OCI-LY7 (cell line): Measurements from ENCODE around the gene MN1. TPM values are rescaled to one million over a fixed set of nuclear protein-coding genes. Genes with fewer than 3 reads are reported as not detected.

ENCODE experiments used
- BruUV-seq: library from RNA; stranded (reverse); fragments of 400-500 nt; replicated peaks from 2 replicates; lab custom pipeline; 2021; lab: Mats Ljungman, UMichigan
- CTCF ChIA-PET: fragments of 300-600 bp; sonication (Branson Sonifier 250); formaldehyde crosslinking; loops from one replicate; lab custom pipeline; 2022; ENCODE audit warnings: antibody characterized with exemption; ENCODE audit not compliant: unreplicated experiment; lab: Charles Lee
- POLR2A ChIA-PET: fragments of 300-600 bp; sonication (Branson Sonifier 250); formaldehyde crosslinking; loops from one replicate; lab custom pipeline; 2022; ENCODE audit warnings: antibody characterized with exemption; lab: Charles Lee
- DNase-seq: peaks from one replicate; pipeline ENCODE4 v3.0.0-alpha.2; 2015; ENCODE audit warnings: low spot score
- H2AFZ ChIP-seq: fragments of 200-600 bp; sonication (generic), shearing (Covaris generic); 2 replicates; pipeline ENCODE4 v1.6.1; 2014; ENCODE audit warnings: mild to moderate bottlenecking, antibody characterized with exemption, low read length, moderate library complexity
- H3K27ac ChIP-seq: fragments of 200-600 bp; sonication (generic); 2 replicates; pipeline ENCODE4 v1.5.1; 2014; ENCODE audit warnings: mixed run types, low read depth, mild to moderate bottlenecking, moderate library complexity, low read length, inconsistent platforms; ENCODE audit not compliant: poor library complexity, severe bottlenecking
- H3K36me3 ChIP-seq: fragments of 200-600 bp; sonication (generic); 2 replicates; pipeline ENCODE4 v1.6.1; 2014; ENCODE audit warnings: mild to moderate bottlenecking, antibody characterized with exemption, low read length, moderate library complexity, mixed read lengths; ENCODE audit not compliant: insufficient read depth
- H3K4me1 ChIP-seq: fragments of 200-600 bp; sonication (generic); 2 replicates; pipeline ENCODE4 v1.5.1; 2014; ENCODE audit warnings: mild to moderate bottlenecking, low read length; ENCODE audit not compliant: insufficient read depth, poor library complexity, severe bottlenecking
- H3K4me2 ChIP-seq: fragments of 200-600 bp; sonication (generic); 2 replicates; pipeline ENCODE4 v1.6.1; 2014; ENCODE audit warnings: mild to moderate bottlenecking, low read length
- H3K4me3 ChIP-seq: fragments of 200-600 bp; sonication (generic); 2 replicates; pipeline ENCODE4 v1.5.1; 2014; ENCODE audit warnings: mild to moderate bottlenecking, low read depth, low read length; ENCODE audit not compliant: poor library complexity, severe bottlenecking
- H3K79me2 ChIP-seq: fragments of 200-600 bp; sonication (generic); 2 replicates; pipeline ENCODE4 v1.6.1; 2016; ENCODE audit warnings: low read depth, mild to moderate bottlenecking, low read length, moderate library complexity, mixed read lengths; ENCODE audit not compliant: insufficient read depth
- H3K9me2 ChIP-seq: fragments of 200-600 bp; sonication (generic); 2 replicates; pipeline ENCODE4 v1.6.1; 2016; ENCODE audit warnings: mild to moderate bottlenecking, low read length, mixed read lengths; ENCODE audit not compliant: insufficient read depth
- H3K9me3 ChIP-seq: fragments of 200-600 bp; sonication (generic); 2 replicates; pipeline ENCODE4 v1.6.1; 2014; ENCODE audit warnings: mild to moderate bottlenecking, mixed run types, low read length, mixed read lengths
- H4K20me1 ChIP-seq: fragments of 200-600 bp; sonication (generic); 2 replicates; pipeline ENCODE4 v1.6.1; 2014; ENCODE audit warnings: mild to moderate bottlenecking, antibody characterized with exemption, low read length, moderate library complexity, mixed read lengths; ENCODE audit not compliant: insufficient read depth
- CTCF ChIP-seq: fragments of 200-600 bp; sonication (generic); conservative IDR thresholded peaks from 2 replicates; pipeline ENCODE4 v1.5.1; 2014; ENCODE audit warnings: mild to moderate bottlenecking, antibody characterized with exemption, low read length, moderate library complexity, mixed read lengths
- EZH2phosphoT487 ChIP-seq: fragments of 200-600 bp; sonication (generic); IDR thresholded peaks from 2 replicates; pipeline ENCODE4 v1.6.1; 2018; ENCODE audit warnings: low read depth, borderline replicate concordance, mild to moderate bottlenecking, mixed run types, antibody characterized with exemption, low read length, moderate library complexity, mixed read lengths
- intact Hi-C: fragments of 100-400 bp; cut with micrococcal nuclease; formaldehyde crosslinking; loops from one replicate; pipeline ENCODE4 v1.10.0; 2022; ENCODE audit not compliant: unreplicated experiment
- total RNA-seq, 2 experiments: library from RNA; depleted of rRNA in 1 of 2; stranded (reverse); fragments of >200 nt in 1 of 2; shearing (Covaris generic) in 1 of 2; gene quantifications; 2 replicates each; pipeline ENCODE4 v1.2.3, GENCODE V29; 2014 to 2022

The MN1 gene
- total RNA-seq, 2 experiments from 2014 or later = 0.47 TPM; not detected in 1

DNA sequence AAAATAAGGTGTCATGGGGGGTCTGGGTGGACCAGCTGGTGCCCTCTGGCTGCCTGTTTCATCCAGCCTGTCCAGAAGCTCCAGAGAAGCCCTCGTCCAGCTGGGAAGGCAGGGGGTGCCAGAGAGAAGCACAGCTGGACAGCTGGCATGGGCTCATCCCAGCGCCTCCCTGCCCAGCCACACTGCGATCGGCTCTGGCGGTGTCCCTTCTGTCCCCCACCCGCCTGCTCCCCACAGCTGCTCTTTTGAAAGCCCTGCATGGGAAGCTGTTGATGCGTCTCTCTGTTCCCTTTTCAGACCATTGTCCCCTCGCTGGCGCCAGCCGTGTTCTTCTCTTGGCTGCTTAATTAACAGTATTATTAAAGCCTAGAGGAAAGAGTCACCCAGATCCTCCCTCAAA is 86.5 kb downstream of the MN1 start:
- POLR2A ChIA-PET = no interaction called here
- no peak for TF ChIP-seq CTCF
- TF ChIP-seq EZH2phosphoT487 = no peak

DNA sequence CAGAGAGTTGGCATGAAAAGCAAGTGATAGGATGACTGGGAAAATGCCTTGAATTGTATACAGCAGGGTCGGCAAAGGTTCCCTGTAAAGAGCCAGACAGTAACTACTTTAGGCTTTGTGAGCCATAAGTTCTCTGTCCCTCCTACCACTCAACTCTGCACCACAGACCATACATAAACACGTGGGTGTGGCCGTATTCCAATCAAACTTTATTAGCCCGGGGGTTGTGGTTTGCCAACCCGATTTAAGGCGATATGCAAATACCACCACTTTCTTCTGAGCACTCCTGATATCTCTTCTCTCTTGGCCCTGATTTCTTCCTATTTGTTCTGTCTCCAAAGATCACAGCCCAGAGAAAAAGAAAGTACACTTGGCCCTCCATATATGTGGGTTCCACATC is 87.5 kb downstream of the MN1 start:
- BruUV-seq = no TSS peak
- TF ChIP-seq CTCF (no peak), EZH2phosphoT487 (no peak)

More for the DNA sequence above, 86.5 kb downstream of the MN1 start:
- no peaks in the 10 kb centered on the region for H4K20me1 ChIP-seq
- no peak overlapping the region for H3K4me3 ChIP-seq
- CTCF ChIA-PET = no interaction called here
- H3K79me2 ChIP-seq = no peaks in the 10 kb centered on the region
- H3K36me3 ChIP-seq = no peaks in the 10 kb centered on the region
- H3K27ac ChIP-seq = no peak overlapping the region
- no peaks in the 10 kb centered on the region for H3K9me2 ChIP-seq
- H3K4me2 ChIP-seq = no peak overlapping the region
- intact Hi-C loops = no loop called here
- H3K4me1 ChIP-seq = no peaks in the 10 kb centered on the region
- H2AFZ ChIP-seq = no peak overlapping the region
- no TSS peak for BruUV-seq
- no peaks in the 10 kb centered on the region for H3K9me3 ChIP-seq
- DNase-seq = no peak

GRCh38 chr22:27713461-27713860 is 88.1 kb downstream of the MN1 start:
- H3K4me2 ChIP-seq = no peak overlapping the region
- H3K4me1 ChIP-seq = no peaks in the 10 kb centered on the region
- no peak overlapping the region for H2AFZ ChIP-seq
- intact Hi-C loops = no loop called here
- no peaks in the 10 kb centered on the region for H3K79me2 ChIP-seq
- no peak for DNase-seq
- ChIA-PET CTCF (no interaction called here), POLR2A (no interaction called here)
- H3K27ac ChIP-seq = no peak overlapping the region
- no peak overlapping the region for H3K4me3 ChIP-seq
- no peaks in the 10 kb centered on the region for H4K20me1 ChIP-seq
- no TSS peak for BruUV-seq
- no peaks in the 10 kb centered on the region for H3K9me2 ChIP-seq
- H3K36me3 ChIP-seq = no peaks in the 10 kb centered on the region
- TF ChIP-seq CTCF (no peak), EZH2phosphoT487 (no peak)
- H3K9me3 ChIP-seq = no peaks in the 10 kb centered on the region

More for the DNA sequence above, 87.5 kb downstream of the MN1 start:
- H3K4me3 ChIP-seq = no peak overlapping the region
- H3K4me1 ChIP-seq = no peaks in the 10 kb centered on the region
- no peaks in the 10 kb centered on the region for H3K9me3 ChIP-seq
- ChIA-PET CTCF (no interaction called here), POLR2A (no interaction called here)
- no peak overlapping the region for H3K4me2 ChIP-seq
- H3K9me2 ChIP-seq = no peaks in the 10 kb centered on the region
- DNase-seq = no peak
- no peak overlapping the region for H3K27ac ChIP-seq
- no peaks in the 10 kb centered on the region for H3K36me3 ChIP-seq
- no peak overlapping the region for H2AFZ ChIP-seq
- intact Hi-C loops = no loop called here
- no peaks in the 10 kb centered on the region for H3K79me2 ChIP-seq
- H4K20me1 ChIP-seq = no peaks in the 10 kb centered on the region
